Heart left ventricle (tissue), 13 donors: ENCODE data around the gene ANHX.

Experiments used
- CTCF ChIP-seq, 12 donors: fragments of 200-600 bp; sonication (generic) in 4 of 12; IDR thresholded peaks; one replicate each; pipeline versions ENCODE4 v1.5.0 to v1.8.0; 2018 to 2022; ENCODE audit warnings: antibody characterized with exemption in 12 of 12, mild to moderate bottlenecking in 5 of 12
- POLR2A ChIP-seq, 2 donors: fragments of 450-650 bp; IDR thresholded peaks; one replicate each; pipeline ENCODE4 v1.6.1; 2017; ENCODE audit warnings: antibody characterized with exemption in 2 of 2, mild to moderate bottlenecking in 2 of 2, moderate library complexity in 2 of 2
- donor health status: ischemic (EF 13 %, LVEDD 7.1; RV severe dilation, severe dysfunction).
- donor health status: DM: no; HTN: yes; CAD: no.
- donor health status: DM: no; HTN: no; CAD: no.
- donor health status: ischemic (EF 25% LVEDD 6.9; RV normal size, moderate dysfunction).
- donor health status: ischemic (EF 25% LVEDD 5.7; RV mildly dilated, moderate dysfunction).
- donor health status: ischemic (EF 35%, LVEDD 5.7; RV mildly dilated, moderate dysfunction).
- donor health status: nonischemic (EF 11% LVEDD 7.7; RV severe dilation, severe dysfunction).
- donor health status: DM: yes; HTN: yes; CAD: no.
- donor health status: PGD.
- donor health status: ischemic (EF 29% LVEDD 5.4; RV normal size, mild dysfunction).
- donor health status: nonischemic (EF 23%, LVEDD 6.1; RV moderate dilation, normal function).

DNA sequence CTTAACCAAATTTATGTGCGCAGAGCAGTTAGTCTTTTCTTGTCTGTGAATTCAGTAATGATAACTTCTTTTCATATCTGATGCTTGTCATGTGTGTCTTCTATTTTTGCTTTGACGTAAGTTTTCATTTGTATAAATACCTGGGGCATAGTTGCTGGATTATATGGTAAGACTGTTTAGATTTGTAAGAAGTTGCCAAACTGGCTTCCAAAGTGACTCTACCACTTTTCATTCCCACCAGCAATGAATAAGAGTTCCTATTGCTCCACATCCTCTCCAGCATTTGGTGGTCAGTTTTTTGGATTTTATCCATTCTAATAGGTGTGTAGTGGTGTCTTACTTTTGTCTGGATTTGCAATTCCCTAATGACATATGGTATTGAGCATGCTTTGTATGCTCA, 45.5 kb downstream of the ANHX start:
- no peak for TF ChIP-seq CTCF (IDR thresholded peaks at IDR 0.05)
- TF ChIP-seq POLR2A (IDR thresholded peaks at IDR 0.05), result no peak
